Hindlimb muscle (tissue), 1 donor: Measurements from ENCODE around the gene BMERB1. TPM values are rescaled to one million over a fixed set of nuclear protein-coding genes. Genes with fewer than 3 reads are reported as not detected.
"Not testable (repeated sequence)": the region's sequence is repeated elsewhere in the genome, so short reads cannot be mapped to it uniquely, and the experiment has no call there.

Experiments
- DNase-seq: peaks from one replicate; pipeline ENCODE4 v3.0.0-alpha.2; 2013
- polyA plus RNA-seq: library from polyadenylated mRNA; unstranded; fragments of 120-200 nt; gene quantifications from one replicate; pipeline ENCODE4 v1.2.1, GENCODE V29; 2013; ENCODE audit not compliant: insufficient read length

BMERB1 gene
- polyA plus RNA-seq, 1 donor: 21.0 TPM

DNA sequence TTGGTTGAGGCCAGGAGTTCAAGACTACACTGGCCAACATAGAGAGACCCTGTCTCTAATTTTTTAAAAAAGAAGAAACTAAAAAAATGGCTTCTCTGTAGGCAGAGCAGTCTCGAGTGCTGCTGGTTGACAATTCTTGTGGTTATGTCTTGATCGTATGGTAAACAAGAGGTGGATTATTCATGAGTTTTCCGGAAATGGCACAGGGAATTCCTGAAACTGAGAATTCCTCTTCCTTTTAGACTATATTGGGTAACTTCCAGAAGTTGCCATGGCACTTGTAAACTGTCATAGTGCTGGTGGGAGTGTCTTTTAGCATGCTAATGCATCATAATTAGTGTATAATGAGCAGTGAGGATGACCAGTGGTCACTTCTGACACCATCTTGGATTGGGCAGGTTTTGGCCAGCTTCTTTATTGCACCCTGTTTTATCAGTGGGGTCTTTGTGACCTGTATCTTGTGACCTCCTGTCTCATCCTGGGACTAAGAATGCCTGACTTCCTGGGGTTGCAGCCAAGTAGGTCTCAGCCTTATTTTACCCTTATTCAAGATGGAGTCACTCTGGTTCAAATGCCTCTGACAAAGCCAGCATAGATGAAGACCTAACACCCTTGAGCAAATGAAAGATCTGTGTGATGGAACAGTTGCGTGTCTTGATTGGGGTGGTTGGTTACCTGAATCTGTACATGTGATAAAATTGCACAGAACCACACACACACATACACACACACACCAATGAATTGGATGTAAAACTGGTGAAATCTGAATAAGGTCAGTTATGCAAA, 30.2 kb downstream of the BMERB1 start:
- DNase-seq: no peak

DNA sequence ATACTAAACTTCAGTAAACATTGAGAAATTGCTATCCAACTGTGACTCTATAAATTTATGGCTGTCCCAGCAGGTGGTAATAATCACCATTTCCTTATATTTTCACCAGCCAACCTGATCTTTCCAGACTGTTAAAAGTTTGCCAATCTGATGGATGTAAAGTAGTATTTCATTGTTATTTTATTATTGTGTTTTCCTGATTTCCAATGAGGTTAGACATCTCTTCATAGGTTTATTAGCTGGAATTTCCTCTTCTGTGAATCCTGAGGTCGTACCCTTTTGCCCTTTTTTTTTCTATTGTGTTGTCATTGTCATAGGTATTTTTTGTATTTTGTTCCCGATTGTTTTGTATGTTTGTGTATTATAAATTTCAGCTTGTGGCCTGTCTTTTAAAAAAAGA, 31.7 kb downstream of the BMERB1 start:
- DNase-seq: no peak

DNA sequence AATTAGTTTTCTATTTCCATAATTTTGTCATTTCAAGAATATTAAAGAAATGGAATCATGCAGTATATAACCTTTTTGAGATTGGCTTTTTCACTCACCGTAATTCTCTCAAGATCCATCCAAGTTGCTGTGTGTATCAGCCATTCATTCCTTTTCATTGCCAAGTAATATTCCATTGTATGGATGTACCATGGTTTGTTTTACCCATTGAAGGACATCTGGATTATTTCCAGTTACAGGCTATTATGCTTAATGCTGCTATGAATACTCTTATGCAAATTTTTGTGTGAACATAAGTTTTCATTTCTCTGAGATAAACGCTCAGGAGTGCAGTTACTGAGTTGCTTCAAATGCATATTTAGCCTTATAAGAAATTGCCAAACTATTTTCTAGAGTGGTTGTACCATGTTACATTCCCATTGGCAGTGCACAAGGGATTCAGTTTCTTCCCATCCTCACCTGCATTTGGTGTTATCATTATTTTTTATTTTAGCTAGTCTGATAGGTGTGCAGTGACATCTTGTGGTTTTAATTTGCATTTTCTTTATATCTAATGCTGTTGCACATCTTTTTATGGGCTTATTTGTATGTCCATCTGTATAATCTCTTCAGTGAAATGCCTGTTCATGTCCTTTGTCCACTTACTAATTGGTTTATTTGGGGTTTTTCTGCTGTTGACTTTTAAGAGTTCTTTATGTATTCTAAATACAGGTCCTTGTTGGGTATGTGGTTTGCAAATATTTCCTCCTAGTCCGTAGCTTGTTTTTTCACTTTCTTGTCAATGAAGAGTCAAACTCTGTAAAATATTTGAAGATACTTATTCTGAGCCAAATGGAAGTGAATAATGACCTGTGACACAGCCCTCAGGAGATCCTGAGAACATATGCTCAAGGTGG, 32.7 kb downstream of the BMERB1 start:
- DNase-seq: no peak

DNA sequence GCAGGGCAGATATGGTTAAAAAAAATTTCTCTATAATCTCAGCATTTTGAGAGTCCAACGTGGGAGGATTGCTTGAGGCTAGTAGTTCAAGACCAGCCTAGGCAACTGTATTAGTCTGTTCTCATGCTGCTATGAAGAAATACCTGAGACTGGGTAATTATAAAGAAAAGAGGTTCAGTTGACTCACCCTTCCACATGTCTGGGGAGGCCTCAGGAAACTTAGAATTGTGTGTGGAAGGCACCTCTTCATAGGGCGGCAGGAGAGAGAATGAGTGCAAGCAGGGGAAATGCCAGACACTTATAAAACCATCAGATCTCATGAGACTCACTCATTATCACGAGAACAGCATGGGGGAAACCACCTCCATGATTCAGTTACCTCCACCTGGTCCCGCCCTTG, 42.6 kb downstream of the BMERB1 start:
- not testable (repeated sequence) for DNase-seq

DNA sequence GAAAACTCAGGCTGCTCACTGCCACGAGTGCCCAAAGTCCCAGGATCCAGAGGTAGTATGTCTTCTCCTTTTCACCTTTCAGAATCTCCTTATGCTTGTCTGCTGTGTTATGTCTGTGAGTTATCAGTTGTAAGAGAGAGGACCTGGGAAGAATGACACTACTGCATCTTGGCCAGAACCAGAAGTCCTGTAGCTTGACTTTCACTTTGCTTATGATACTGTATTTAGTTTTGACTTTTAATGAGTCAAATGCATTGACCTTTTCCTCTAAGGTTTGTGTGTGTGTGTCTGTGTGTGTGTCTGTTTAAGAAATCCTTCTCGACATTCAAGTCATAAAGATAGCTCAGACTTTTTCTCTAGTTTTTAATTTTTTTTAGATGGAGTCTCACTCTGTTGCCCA, 43.4 kb downstream of the BMERB1 start:
- no peak for DNase-seq

DNA sequence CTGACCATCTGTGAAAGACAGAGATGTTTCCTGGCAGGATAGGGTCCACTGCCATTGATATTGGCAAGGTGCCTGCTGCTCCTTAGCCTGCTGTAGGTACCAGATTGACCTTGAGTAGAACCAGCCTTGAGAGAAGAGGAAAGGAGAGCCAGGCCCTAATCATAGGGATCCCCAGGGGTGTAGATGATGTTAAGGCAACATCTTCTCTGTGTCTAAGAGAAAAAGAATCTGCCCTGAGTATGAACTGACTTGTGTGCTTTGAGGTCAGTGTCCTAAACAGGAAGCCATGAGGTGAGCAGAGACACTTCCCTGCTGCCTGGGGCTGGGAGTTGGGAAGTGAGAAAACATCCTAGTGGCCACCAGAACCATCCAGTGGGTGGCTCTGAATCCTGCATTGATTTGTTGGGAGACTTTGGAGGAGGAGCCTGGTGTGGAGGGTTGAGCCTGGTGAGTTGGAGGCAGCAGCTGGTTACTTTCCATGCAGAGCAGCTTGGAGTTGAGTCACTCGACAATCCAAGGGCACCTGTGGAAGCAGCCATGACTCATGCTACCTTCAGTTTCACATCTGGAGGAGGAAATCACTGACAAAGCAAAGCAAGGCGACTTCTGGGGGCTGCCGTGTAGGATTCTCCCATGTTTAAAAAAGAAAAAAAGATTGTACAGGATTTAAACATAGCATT, 47.8 kb downstream of the BMERB1 start:
- DNase-seq: no peak

DNA sequence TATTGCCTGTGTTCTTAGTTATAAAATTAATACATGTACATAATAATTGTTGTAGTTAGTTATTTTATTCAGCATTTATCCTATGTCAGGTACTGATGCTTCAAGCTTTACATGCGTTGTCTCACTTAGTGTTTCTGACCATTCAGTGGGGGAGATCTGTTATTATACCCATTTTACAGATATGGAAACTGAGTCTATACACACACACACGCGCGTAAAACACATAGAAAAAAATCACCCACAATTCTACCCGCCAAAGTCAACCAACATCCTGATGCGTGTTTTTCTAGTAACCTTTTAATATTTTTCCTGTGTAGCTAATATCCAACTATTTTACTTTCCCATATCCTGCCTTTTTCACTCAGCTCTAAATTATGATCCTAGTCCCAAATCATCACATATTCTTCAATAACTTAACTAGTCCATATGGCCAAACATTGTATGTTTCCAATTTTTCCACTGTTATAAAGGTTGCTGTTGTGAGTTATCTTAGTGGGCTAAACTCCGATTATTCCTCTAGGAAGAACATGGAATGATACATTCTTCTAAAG, 48.4 kb downstream of the BMERB1 start:
- no peak for DNase-seq

DNA sequence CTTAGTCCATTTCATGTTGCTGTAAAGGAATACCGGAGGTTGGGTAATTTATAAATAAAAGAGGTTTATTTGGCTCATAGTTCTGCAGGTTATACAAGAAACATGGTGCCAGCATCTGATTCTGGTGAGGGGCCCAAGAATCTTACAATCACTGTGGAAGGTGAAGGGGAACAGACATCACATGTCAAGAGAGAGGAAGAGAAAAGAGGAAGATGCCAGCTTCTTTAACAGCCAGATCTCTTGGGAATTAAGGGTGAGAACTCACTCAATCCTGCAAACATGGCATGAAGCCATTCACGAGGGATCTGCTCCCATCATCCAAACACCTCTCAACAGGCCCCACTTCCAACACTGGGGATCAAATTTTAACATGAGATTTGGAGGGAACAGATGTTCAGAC, 49.5 kb downstream of the BMERB1 start:
- DNase-seq: no peak

DNA sequence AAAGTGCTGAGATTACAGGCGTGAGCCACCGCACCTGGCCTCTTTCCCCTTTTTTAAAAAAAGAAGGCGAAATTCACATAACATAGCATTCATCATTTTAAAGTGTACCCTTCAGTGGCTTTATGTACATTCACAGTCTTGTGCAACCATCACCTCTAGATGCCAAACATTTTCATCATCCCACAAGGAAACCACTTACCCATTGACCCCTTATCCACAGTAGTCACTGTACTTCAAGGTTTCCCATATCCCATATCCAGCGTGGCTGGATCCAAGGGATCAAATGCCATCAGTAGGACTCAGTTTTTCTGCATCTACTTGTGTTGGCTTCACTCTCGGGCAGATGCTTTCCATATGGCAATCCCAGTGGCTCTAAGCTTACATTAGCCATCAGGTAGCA, 50.3 kb downstream of the BMERB1 start:
- DNase-seq: no peak

DNA sequence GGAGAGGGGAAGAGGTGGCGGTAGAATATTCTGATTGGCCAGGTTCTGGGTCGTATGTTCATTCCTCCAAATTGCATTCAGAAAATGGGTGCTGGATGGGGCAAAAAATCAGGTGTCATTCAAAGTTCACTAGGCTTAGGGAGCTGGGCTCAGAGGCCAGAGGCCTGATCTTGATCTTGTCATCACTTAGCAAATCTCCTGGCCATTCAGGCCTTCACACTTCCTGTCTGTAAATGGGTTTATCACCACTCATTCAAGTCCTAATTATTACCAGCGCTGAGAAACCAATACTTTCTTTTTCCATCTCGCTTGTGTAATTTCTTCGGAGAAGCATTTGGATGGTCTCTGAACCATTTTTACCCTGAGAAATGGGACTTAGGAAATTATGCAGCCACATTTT, 50.8 kb downstream of the BMERB1 start:
- no peak for DNase-seq

DNA sequence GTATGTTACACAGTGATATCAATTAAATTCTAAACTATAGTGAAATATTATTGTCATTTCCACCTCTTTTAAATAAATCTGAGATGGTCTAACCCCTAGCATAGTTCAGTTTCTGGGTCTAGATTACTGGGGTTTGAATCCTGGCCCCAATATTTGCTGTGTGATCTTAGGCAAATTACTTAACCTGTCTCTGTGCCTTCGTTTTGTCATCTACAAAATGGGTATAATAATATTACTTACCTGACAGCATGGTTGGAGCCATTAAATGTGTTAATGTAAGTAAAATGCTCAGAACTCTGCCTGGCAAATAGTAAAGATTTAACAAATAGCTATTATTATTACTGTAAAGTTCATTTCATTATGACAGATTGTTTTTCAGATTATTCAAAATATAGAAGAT, 52.3 kb downstream of the BMERB1 start:
- DNase-seq: no peak

DNA sequence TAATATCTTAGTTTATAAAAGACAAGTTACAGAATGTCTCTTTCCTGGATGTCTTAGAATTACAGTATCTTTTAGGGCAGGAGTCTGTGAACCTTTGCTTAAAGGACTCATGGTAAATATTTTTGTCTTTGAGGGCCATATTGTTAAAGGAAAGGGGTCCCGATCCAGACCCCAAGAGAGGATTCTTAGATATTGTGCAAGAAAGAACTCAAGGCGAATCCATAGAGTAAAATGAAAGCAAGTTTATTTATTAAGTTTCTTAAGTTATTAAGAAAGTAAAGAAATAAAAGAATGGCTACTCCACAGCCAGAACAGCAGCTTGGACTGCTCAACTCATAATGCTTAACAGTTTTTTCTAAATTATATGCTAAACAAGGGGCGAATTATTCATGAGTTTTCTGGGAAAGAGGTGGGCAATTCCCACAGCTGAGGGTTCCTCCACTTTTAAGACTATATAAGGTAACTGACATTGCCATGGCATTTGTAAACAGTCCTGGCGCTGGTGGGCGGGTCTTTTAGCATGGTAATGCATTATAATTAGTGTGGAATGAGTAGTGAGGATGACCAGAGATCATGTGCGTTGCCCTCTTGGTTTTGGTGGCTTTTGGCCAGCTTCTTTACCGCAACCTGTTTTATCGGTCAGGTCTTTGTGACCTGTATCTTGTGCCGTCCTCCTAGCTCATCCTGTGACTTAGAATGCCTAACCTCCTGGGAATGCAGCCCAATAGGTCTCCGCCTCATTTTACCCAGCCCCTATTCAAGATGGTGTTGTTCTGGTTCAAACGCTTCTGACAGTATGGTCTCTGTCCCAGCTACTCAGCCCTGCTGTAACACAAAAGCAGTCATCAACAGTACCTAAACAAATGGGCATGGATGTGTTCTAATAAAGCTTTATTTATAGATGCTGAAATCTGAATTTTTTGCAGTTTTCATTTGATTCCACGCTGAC, 53.2 kb downstream of the BMERB1 start:
- DNase-seq: no peak

DNA sequence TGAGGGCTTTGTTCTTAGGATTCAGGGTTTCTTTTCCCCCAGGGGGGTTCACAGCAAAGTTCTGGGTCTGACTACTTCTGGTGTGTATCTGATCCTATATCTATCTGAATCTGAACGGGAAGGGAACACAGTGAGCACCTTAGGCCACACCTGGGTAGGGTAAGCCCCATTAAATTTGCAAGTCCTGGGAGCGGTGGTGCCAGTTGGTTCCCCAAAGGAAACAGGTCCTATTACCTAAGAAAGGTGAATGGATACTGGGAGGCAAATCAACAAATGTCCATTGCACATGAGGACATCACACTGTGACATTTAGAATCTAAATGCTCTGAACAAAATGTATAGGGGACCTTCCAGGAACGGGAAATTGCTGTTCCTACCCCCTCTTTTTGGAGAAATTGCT, 54.6 kb downstream of the BMERB1 start:
- no peak for DNase-seq

DNA sequence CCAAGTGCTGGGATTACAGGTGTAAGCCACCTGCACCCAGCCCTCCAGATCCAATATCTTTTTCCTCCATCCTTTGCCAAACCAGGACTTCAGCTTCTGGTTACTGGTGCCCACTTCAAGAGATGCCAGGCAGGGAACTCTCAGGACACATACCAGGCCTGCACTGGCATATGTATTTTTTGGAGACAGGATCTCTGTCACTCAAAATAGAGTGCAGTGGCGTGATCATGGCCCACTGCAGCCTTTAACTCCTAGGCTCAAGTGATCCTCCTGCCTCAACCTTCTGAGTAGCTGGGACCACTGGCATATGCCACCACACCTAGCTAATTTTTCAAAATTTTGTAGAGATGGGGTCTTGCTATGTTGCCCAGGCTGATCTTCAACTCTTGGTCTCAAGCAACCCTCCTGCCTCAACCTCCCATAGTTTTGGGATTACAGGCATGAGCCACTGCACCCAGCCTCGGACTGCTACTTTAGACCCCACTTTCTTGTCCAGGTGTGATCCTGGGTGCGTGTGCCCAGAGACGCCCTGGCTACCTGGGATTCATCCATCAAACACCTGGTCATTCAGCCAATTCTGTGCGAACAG, 55.8 kb downstream of the BMERB1 start:
- DNase-seq: no peak

DNA sequence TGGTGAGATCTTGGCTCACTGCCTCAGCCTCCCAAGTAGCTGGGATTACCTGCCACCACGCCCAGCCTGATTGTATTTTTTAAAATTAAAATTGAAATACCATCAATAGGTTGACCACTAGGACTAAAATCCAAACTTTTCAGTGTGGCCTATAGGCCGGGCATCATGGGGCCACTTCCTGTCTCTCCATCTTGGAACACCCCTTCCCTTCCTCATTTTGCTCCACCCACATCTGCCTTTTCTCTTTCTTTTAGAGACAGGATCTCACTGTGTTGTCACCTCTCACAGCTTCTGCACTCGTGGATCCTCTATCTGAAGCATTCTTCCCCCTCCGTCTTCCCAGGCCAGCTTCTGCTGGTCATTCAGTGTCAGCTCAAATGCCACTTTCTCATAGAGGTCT, 57.0 kb downstream of the BMERB1 start:
- DNase-seq: no peak

DNA sequence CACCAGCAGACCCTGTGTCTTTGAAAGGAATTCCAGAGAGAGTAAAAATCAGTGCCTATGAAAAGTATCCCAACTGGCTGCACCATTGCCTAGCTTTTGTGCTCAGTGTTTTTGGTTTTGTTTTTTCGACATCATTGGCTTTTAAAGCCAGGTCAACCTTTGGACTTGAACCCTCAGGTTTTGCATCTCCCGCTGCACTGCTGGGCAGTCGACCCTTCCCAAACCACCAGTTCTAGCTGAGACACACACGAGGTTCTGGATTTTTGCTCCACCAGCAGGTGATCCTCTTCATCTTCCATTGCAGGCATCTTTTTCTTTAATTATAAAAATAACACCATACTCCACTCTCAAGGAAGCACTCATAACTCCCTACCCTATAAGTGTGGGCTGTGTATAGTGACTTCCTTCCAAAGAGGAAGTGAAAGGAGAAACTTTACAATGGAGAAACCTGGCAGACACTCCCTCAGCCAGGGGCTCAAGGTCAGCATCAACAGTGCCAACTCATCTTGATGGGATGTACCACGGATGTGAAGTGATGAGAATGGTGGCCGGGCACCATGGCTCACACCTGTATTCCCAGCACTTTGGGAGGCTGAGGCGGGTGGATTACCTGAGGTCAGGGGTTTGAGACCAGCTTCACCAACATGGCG, 57.8 kb downstream of the BMERB1 start:
- no peak for DNase-seq

DNA sequence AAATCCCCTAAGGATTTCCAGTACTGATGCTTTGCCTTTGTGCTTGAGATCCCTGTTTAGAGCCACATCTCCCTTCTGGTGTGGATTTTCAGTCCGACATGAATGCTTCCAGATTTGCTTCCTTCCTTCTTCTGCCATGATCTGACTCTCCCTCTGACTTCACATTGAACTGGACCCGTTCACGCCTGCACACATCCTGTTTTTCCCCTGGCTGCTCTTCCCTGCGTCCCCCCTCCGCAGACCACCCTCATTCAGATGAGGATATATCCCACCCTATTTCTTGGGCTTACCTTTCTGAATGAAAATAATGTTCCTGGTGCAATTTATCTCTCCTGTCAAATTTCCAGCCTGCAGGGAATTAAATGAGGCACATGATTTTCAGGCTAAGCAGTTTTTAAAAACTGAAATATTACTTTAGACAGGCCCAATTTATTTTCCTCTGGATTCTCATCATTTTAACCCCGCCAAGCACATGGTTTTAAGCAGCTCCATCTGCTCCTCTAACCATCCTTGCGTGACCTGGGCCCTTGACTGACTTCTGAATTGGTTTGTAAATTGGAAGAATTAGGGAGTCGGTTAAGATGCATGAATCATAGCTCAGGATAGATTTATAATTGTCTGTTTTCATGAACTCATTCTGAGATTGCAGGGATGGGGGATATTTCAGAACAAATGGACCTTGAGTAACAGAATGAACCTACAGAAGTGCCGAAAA, 59.2 kb downstream of the BMERB1 start:
- peak; percentile 74 for DNase-seq

DNA sequence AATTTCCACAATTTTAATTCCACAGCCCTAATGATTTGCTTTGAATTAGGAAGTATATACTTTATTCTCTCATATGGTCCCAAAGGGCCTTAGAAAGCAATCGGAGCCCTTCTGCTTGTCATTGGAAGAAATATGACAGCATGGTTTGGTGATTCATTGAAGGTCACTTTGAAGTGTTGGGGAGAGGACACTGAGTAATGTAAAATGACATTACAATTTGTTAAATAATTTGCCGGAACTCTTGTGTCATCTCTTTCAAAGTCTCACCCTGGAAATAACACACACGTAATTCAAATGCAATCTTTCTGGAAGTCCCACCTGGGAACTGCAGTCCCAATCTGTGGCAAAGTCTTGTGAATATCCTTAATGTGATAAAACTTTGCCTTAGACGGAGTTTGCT, 59.8 kb downstream of the BMERB1 start:
- DNase-seq: no peak

DNA sequence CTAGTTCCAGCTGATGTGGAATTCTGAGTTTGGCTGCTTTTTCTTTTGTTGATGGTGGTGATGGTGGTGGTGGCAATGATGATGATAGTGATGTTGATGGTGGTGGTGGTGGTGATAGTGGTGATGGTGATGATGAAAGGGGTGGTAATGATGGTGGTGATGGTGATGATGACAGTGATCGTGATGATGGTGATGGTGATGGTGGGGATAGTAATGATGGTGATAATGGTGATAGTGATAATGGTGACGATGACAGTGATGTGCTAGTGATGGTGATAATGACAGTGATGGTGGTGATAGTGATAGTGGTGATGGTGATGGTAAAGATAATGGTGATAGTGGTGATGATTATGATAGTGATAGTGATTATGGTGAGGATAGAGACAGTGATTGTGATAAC, 61.5 kb downstream of the BMERB1 start:
- DNase-seq: no peak
